Activated CD4-positive, alpha-beta T cell treated with anti-CD3 and anti-CD28 coated beads, Interleukin-2, amount 10 ng/mL, durations not matched to agents 7 days and 5 days (primary cell): ENCODE measurements around the gene DLG3. TPM values are rescaled to one million over a fixed set of nuclear protein-coding genes. Genes with fewer than 3 reads are reported as not detected.

Experiments used
- CTCF ChIA-PET: fragments of 350-600 bp; sonication (Branson Sonifier 250); formaldehyde crosslinking; loops from one replicate; lab custom pipeline; 2021; ENCODE audit warnings: antibody characterized with exemption; lab: Charles Lee
- POLR2A ChIA-PET: fragments of 350-600 bp; sonication (Branson Sonifier 250); formaldehyde crosslinking; loops from one replicate; lab custom pipeline; 2021; ENCODE audit warnings: antibody characterized with exemption; lab: Charles Lee
- DNase-seq: peaks from one replicate; pipeline ENCODE4 v3.0.0-alpha.2; 2020
- H3K27ac Mint-ChIP-seq: one replicate; pipeline ENCODE4 v1.8.0; 2021; ENCODE audit warnings: mild to moderate bottlenecking, moderate library complexity, mixed read lengths
- H3K27me3 Mint-ChIP-seq: one replicate; pipeline ENCODE4 v1.8.0; 2021; ENCODE audit warnings: mixed read lengths
- H3K36me3 Mint-ChIP-seq: one replicate; pipeline ENCODE4 v1.8.0; 2021; ENCODE audit warnings: low read depth, mixed read lengths
- H3K4me1 Mint-ChIP-seq: one replicate; pipeline ENCODE4 v1.8.0; 2021; ENCODE audit warnings: mixed read lengths
- H3K4me3 Mint-ChIP-seq: one replicate; pipeline ENCODE4 v1.8.0; 2021; ENCODE audit warnings: mild to moderate bottlenecking, moderate library complexity, mixed read lengths
- H3K9me3 Mint-ChIP-seq: one replicate; pipeline ENCODE4 v1.8.0; 2021; ENCODE audit warnings: mixed read lengths
- total RNA-seq, 2 experiments: library from RNA; stranded (reverse); gene quantifications; one replicate each; pipeline ENCODE4 v1.2.3, GENCODE V29; 2021

Gene DLG3
- total RNA-seq, 2 experiments from 2014 or later, result 19.9 to 20.1 TPM

DNA sequence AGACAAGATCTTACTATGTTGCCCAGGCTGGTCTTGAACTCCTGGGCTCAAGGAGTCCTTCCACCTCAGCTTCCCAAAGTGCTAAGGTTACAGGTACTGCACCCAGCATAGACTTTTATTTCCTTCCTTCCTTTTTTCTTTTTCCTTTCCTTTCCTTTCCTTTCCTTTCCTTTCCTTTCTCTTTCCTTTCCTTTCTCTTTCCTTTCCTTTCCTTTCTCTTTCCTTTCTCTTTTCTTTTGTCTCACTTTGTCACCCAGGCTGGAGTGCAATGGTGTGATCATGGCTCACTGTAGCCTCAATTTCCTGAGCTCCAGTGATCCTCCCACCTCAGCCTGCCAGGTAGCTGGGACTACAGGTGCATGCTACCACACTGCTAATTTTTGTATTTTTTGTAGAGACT is 19.4 kb downstream of the DLG3 start:
- Mint-ChIP-seq H3K27me3 (no peaks in the 10 kb centered on the region), H3K36me3 (peaks cover 13% of the 10 kb centered on the region), H3K4me3 (no peak overlapping the region), H3K9me3 (no peaks in the 10 kb centered on the region), H3K4me1 (peaks cover 2% of the 10 kb centered on the region), H3K27ac (no peak overlapping the region)
- POLR2A ChIA-PET, result no interaction called here
- no peak for DNase-seq
- CTCF ChIA-PET, result no interaction called here

DNA sequence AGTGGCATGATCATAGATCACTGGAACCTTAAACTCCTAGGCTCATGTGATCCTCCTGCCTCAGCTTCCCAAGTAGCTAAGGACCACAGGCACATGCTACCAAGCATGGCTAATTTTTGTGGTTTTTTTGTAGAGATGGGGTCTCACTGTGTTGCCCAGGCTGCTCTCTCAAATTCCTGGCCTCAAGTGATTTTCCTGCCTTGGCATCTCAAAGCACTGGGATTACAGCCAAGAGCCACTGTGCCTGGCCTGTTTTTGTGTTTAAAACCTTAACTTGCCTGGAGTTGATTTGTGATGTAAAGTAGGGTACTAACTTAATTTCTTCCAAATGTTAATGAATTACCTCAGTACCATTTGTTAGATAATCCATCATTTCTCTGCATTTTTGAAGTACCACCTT is 22.3 kb downstream of the DLG3 start:
- ChIA-PET CTCF (interaction anchor here (0.7 kb wide), 1 partner anchor 1401 kb away, joined by 3 read pairs; no protein-coding TSS in a partner anchor), POLR2A (no interaction called here)
- Mint-ChIP-seq H3K4me3 (no peak overlapping the region), H3K36me3 (peaks cover 7% of the 10 kb centered on the region), H3K27ac (no peak overlapping the region), H3K27me3 (no peaks in the 10 kb centered on the region), H3K9me3 (no peaks in the 10 kb centered on the region), H3K4me1 (peaks cover 17% of the 10 kb centered on the region)
- DNase-seq, result no peak

DNA sequence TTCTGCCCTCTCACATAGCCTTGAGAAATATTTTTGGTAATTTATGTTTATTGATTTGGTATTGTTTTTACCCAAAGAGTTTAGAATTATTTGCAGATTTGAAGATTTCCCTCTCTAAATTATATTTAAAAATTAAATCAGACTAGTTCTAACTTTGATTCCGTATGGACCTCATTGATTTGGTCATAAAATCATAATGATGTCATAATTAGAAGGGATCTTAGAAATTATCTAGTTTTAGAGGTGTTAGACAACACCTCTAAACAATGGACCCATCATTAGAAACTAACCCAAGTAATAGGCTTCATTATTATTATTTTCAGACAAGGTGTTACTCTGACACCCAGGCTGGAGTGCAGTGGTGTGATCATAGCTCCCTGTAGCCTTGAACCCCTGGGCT is 24.1 kb downstream of the DLG3 start:
- ChIA-PET POLR2A (no interaction called here), CTCF (no interaction called here)
- no peak overlapping the region for H3K4me3 Mint-ChIP-seq
- no peaks in the 10 kb centered on the region for H3K27me3 Mint-ChIP-seq
- H3K36me3 Mint-ChIP-seq, result peaks cover 7% of the 10 kb centered on the region
- peaks cover 17% of the 10 kb centered on the region for H3K4me1 Mint-ChIP-seq
- H3K9me3 Mint-ChIP-seq, result no peaks in the 10 kb centered on the region
- DNase-seq, result no peak
- no peak overlapping the region for H3K27ac Mint-ChIP-seq

DNA sequence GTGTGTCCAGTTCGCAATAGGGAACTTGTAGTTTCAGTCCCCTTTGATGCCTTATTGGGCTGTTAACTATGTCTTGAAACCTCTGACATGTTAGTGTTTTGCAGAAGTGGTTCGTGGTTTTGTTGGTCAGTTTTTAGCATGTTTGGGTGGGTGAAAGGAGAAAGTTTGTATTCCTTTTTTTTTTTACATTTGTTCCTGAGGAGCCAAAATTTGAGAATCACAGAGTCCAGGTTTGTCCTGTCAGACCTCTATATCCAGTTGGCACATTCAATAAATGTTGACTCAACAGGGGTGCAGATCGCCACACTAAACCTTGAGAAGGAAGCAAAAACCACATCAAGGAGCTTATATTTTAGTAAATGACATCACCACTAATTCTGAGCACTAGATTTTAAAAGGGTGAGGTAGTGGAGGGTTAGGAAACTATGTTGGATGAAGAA is 26.2 kb downstream of the DLG3 start:
- ChIA-PET CTCF (interaction anchor here (0.7 kb wide), 2 partner anchors 197 to 229 kb away, joined by 3 to 4 read pairs; no protein-coding TSS in a partner anchor), POLR2A (interaction anchor here (0.7 kb wide), 1 partner anchor 57 kb away, joined by 16 read pairs; no protein-coding TSS in a partner anchor)
- H3K27ac Mint-ChIP-seq, result no peak overlapping the region
- H3K27me3 Mint-ChIP-seq, result no peaks in the 10 kb centered on the region
- H3K4me3 Mint-ChIP-seq, result no peak overlapping the region
- H3K9me3 Mint-ChIP-seq, result no peaks in the 10 kb centered on the region
- DNase-seq, result no peak
- H3K4me1 Mint-ChIP-seq, result peaks cover 17% of the 10 kb centered on the region
- H3K36me3 Mint-ChIP-seq, result peaks cover 5% of the 10 kb centered on the region

DNA sequence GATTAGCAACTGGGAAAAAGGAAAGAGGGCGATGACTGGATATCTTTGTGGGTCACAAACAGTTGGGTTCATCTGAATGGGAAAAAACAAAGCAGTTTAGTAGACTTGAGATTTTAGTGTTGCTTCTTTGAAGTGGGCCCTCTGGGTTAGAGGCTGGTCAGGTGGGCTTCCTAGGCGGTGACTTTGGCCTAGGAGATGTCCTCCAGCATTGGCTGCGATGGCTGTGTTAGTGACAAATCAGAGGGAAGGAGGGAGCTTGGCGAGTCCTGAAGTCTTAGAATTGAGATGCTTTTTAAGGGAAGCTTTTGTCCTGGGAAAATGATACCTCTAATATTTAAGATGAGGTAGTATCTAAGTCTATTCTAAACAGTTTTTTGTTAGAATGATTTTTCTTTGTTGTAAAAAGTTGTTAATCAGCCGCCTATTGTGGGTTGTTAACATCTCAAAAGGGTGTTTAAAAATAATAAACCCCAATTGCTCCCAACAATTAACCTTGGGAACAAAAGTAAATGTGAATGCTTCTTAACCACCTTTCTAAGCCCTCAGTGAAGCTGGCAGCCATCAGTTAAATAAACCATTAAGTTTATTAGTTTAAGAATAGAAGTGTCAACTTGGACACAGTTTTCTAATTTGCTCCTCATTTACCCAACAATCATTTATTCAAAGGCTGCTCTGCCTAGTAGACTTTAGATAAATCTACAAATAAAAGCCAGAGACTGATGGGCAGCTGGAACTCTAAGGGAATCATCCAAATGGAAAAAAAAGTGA is 31.7 kb downstream of the DLG3 start:
- H3K27me3 Mint-ChIP-seq, result no peaks in the 10 kb centered on the region
- no peaks in the 10 kb centered on the region for H3K36me3 Mint-ChIP-seq
- H3K4me1 Mint-ChIP-seq, result peaks cover 8% of the 10 kb centered on the region
- ChIA-PET CTCF (interaction anchor here (0.9 kb wide), 1 partner anchor 152 kb away, joined by 3 read pairs; no protein-coding TSS in a partner anchor), POLR2A (no interaction called here)
- DNase-seq, result no peak
- no peak overlapping the region for H3K4me3 Mint-ChIP-seq
- no peaks in the 10 kb centered on the region for H3K9me3 Mint-ChIP-seq
- H3K27ac Mint-ChIP-seq, result no peak overlapping the region

DNA sequence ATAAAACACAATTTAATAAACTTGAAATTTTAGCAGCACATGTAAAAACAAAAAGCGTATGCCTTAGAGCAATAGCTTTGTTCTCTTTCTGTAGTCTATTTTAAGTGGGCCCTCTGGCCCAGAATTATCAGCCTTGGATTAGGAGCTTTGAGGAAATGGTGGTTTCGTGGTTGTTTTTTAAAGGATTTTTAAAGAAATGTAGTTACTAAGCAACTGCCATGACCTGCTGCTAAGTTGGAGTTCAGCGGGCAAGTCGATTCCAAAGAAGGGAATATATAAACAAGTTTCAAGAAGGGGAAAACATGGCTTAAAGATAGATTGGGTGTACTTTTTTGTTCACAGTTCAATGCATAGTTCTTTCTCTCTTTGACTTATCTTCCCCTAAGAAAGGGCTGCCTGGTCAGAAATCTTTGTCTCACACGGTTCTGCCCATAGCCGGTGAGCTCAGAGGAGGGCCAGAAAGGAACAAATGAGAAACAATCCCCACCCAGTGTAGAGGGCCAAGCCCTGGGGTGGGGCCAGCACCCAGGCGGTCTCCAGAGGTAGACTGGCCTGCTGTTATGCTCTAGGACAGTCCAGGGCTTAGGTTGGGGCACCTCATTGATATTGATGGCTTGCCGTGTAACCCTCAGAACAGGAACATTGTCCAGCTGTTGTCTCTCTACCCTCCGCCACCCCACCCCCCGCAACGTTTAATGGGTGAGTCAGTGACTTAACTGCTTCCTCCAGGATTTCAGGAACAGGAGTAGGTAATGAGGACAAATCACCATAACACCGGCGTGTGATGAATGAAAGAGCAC is 32.5 kb downstream of the DLG3 start:
- POLR2A ChIA-PET, result no interaction called here
- CTCF ChIA-PET, result no interaction called here
- Mint-ChIP-seq H3K9me3 (no peaks in the 10 kb centered on the region), H3K27ac (no peak overlapping the region), H3K36me3 (peaks cover 5% of the 10 kb centered on the region), H3K27me3 (no peaks in the 10 kb centered on the region), H3K4me1 (peaks cover 2% of the 10 kb centered on the region), H3K4me3 (no peak overlapping the region)
- no peak for DNase-seq

DNA sequence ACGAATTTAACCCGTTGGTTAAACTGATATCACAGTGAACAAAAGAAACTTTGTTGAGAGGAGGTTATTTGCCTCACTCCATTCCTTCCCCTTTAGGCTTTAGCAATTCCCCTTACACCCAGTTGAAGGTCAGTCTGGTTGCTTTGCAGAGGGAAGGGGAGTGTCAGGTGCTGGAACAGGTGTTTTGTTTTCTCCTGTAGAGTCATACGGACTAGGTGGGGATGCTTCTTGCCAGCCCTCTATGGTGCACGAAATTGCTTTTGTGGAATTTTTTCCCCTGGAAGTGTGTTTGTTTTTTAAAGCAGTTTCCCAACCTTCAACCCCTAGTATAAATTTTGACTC is 33.1 kb downstream of the DLG3 start:
- POLR2A ChIA-PET, result no interaction called here
- Mint-ChIP-seq H3K9me3 (no peaks in the 10 kb centered on the region), H3K36me3 (peaks cover 5% of the 10 kb centered on the region), H3K4me3 (no peak overlapping the region), H3K27me3 (no peaks in the 10 kb centered on the region), H3K27ac (no peak overlapping the region), H3K4me1 (peaks cover 2% of the 10 kb centered on the region)
- CTCF ChIA-PET, result no interaction called here
- DNase-seq, result no peak

DNA sequence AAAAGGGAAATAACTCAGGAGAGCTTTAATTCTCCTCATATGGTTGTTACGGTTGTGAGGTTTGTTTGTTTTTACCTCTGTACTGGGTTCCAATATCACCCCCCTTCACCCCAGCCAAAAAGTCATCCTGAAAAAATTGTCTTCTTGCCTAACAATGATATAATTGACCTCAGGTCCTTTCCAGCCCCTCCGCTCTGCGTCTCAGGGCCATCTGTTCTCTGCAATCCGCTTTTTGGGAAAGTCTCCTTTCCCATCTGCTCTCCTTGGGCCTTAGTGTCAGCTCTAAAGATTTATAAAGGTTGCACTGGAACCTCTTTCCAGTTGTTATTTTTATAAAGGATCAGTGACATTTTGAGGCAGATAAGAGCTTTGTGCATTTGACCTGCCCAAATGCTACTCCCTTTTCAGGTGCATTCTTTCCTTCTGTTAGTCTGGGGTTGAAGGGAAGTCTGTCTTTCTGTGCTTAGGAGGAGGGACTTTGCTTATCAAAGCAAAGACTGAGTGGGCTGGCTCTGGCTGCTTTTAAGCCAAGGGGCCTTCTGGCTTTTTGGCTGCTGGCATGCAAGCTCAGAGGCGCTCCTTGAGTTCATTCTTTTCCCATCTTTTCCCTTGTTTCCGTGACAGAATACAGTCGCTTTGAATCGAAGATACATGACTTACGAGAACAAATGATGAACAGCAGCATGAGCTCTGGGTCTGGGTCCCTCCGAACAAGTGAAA is 34.1 kb downstream of the DLG3 start:
- H3K27ac Mint-ChIP-seq, result no peak overlapping the region
- no peak overlapping the region for H3K4me3 Mint-ChIP-seq
- peaks cover 7% of the 10 kb centered on the region for H3K36me3 Mint-ChIP-seq
- POLR2A ChIA-PET, result no interaction called here
- H3K27me3 Mint-ChIP-seq, result no peaks in the 10 kb centered on the region
- CTCF ChIA-PET, result interaction anchor here (0.6 to 1.4 kb wide), 3 partner anchors 14 to 100 kb away, joined by 3 to 7 read pairs (median 4); no protein-coding TSS in a partner anchor
- H3K9me3 Mint-ChIP-seq, result no peaks in the 10 kb centered on the region
- H3K4me1 Mint-ChIP-seq, result peaks cover 4% of the 10 kb centered on the region
- DNase-seq, result no peak

DNA sequence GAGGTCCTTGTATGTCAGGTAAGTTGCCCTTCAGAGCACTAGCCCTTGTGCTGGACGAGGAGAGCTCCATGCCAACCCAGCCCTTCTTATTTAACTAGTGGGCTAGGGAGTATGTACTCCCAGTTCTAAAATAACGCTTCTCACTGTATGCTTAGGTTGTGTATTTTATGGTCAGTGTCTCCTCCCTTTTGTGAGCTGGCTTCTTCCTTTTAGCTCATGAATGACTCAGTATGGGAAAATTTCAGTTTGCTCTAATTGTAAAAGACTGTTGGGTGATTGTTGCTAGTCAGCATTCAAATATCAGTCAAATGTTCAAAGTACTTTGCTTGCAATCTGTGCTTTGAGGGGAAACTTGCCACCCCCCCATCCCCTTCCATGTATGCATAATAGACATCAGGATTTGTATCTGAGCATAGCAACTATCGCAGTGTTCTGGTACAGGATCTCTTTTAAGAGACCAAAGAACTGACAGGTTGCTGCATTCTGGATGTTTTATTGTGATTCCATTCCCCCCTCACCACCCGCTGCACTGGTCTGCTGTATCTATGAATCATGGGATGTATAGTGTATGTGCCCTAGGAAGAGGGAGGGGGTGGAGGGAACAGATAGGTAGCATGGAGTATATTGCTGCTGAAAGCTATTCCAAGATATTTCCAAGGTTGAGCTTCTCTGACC is 34.7 kb downstream of the DLG3 start:
- H3K4me1 Mint-ChIP-seq, result peaks cover 3% of the 10 kb centered on the region
- CTCF ChIA-PET, result interaction anchor here (0.6 to 1.4 kb wide), 3 partner anchors 13 to 99 kb away, joined by 3 to 7 read pairs (median 4); no protein-coding TSS in a partner anchor
- no peak for DNase-seq
- H3K4me3 Mint-ChIP-seq, result no peak overlapping the region
- POLR2A ChIA-PET, result no interaction called here
- H3K9me3 Mint-ChIP-seq, result no peaks in the 10 kb centered on the region
- peaks cover 7% of the 10 kb centered on the region for H3K36me3 Mint-ChIP-seq
- no peak overlapping the region for H3K27ac Mint-ChIP-seq
- no peaks in the 10 kb centered on the region for H3K27me3 Mint-ChIP-seq

DNA sequence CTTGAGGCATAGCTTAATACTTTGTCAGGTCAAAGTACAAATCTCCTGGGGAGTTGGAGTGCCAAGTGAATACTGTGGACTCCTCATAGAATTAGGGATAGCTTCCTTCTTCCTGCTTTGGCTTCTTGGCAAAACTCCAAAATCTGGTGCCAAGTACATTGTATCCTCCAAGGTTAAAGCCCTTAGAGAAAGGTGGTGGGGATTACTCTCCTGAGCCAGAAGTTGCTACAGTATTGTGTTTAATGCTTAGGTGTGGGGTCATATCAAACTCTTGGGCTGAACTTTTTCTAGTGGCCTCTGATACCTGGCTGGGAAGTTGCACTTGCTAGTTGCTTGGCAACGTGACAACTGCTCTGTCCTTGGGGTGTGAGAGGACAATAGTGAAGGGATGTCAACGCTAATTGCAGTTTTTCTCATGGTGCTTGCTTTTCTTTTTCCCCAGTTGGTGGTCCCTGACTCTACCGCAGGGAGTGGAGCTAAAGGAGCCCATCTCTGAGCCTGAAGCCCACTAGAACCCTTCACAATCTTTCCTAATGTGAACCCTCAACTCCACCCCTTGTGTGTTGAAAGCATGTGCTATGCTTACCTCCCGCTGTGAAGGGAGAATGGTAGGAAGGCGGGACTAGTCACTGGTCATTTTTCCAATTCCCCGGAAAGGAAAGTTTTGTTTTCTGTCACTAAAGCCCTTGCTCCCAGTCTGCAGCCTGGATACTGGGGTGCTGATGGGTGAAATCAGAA is 35.5 kb downstream of the DLG3 start:
- H3K4me3 Mint-ChIP-seq, result no peak overlapping the region
- H3K27me3 Mint-ChIP-seq, result no peaks in the 10 kb centered on the region
- ChIA-PET POLR2A (no interaction called here), CTCF (interaction anchor here (1.4 kb wide), 1 partner anchor 13 kb away, joined by 4 read pairs; no protein-coding TSS in a partner anchor)
- no peaks in the 10 kb centered on the region for H3K9me3 Mint-ChIP-seq
- peaks cover 7% of the 10 kb centered on the region for H3K36me3 Mint-ChIP-seq
- H3K4me1 Mint-ChIP-seq, result peaks cover 2% of the 10 kb centered on the region
- no peak overlapping the region for H3K27ac Mint-ChIP-seq
- no peak for DNase-seq

DNA sequence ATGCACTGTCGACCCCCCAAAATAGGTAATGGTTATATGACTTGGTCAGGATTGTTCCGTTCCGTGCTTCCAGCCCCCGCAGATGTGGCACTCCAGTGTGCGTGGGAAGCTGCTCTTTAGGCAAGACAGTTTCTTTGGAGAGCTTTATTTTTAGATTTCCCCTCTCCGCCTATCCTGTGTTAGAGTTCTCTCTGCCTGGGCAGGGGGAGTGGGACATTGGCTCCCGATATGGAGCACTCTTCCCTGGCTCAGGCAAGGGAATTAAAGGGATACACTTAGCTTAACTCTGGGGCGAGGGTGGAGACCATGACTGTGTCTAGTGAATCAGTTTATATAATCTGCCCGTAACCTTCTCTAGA is 36.0 kb downstream of the DLG3 start:
- no peak overlapping the region for H3K27ac Mint-ChIP-seq
- no peaks in the 10 kb centered on the region for H3K9me3 Mint-ChIP-seq
- DNase-seq, result no peak
- H3K4me3 Mint-ChIP-seq, result no peak overlapping the region
- ChIA-PET POLR2A (no interaction called here), CTCF (no interaction called here)
- no peaks in the 10 kb centered on the region for H3K27me3 Mint-ChIP-seq
- peaks cover 2% of the 10 kb centered on the region for H3K4me1 Mint-ChIP-seq
- H3K36me3 Mint-ChIP-seq, result peaks cover 7% of the 10 kb centered on the region
